ENCODE results near the gene PTF1A.

PTF1A gene

GRCh38 chr10:23191764-23192711, at the start of gene PTF1A:
PTF1A (plus strand) TSS chr10:23192312; CDS start chr10:23192531, 219 bp downstream.
- no peak for DNase-seq

- DNase-seq = no peak
These were observed 45.9 kb upstream of the PTF1A start for GRCh38 chr10:23146258-23146657.

GRCh38 chr10:23147035-23147434, 45.1 kb upstream of the PTF1A start:
- DNase-seq = no peak

GRCh38 chr10:23148214-23148613, 43.9 kb upstream of the PTF1A start:
- no peak for DNase-seq

GRCh38 chr10:23150091-23150490, 42.0 kb upstream of the PTF1A start:
- no peak for DNase-seq

- DNase-seq = no peak
These were observed 41.5 kb upstream of the PTF1A start for GRCh38 chr10:23150610-23151009.

GRCh38 chr10:23151071-23151470, 41.0 kb upstream of the PTF1A start:
- no peak for DNase-seq

GRCh38 chr10:23155169-23155568, 36.9 kb upstream of the PTF1A start:
- DNase-seq = no peak

- no peak for DNase-seq
These were observed 35.5 kb upstream of the PTF1A start for GRCh38 chr10:23156447-23157150.

- DNase-seq = no peak
These were observed 34.9 kb upstream of the PTF1A start for GRCh38 chr10:23157239-23157681.

- DNase-seq = no peak
These were observed 34.3 kb upstream of the PTF1A start for GRCh38 chr10:23157691-23158369.

- DNase-seq = peak; percentile 23
These were observed 33.7 kb upstream of the PTF1A start for GRCh38 chr10:23158370-23158769.

- DNase-seq = no peak
These were observed 20.8 kb upstream of the PTF1A start for GRCh38 chr10:23171232-23171876.

GRCh38 chr10:23172429-23173213, 19.5 kb upstream of the PTF1A start:
- DNase-seq = no peak

GRCh38 chr10:23173214-23174073, 18.7 kb upstream of the PTF1A start:
- no peak for DNase-seq

GRCh38 chr10:23174074-23174976, 17.8 kb upstream of the PTF1A start:
- no peak for DNase-seq

GRCh38 chr10:23174977-23175512, 17.1 kb upstream of the PTF1A start:
- no peak for DNase-seq

GRCh38 chr10:23186178-23186577, 5.9 kb upstream of the PTF1A start:
- DNase-seq = no peak

- no peak for DNase-seq
These were observed 5.4 kb upstream of the PTF1A start for GRCh38 chr10:23186697-23187096.

GRCh38 chr10:23187155-23187554, 5.0 kb upstream of the PTF1A start:
- no peak for DNase-seq
